Activated CD8-positive, alpha-beta T cell treated with anti-CD3 and anti-CD28 coated beads for 36 hours (primary cell): Measurements from ENCODE around the gene MFAP4. TPM values are rescaled to one million over a fixed set of nuclear protein-coding genes. Genes with fewer than 3 reads are reported as not detected.

Source experiments
- ATAC-seq: fragments of 200-7000 bp; cut with Tn5 transposase; one replicate; pipeline ENCODE4 v1.10.0; 2021; ENCODE audit warnings: mild to moderate bottlenecking, moderate library complexity
- CTCF ChIA-PET: fragments of 350-600 bp; sonication (Branson Sonifier 250); formaldehyde crosslinking; loops from one replicate; lab custom pipeline; 2021; ENCODE audit warnings: antibody characterized with exemption; lab: Charles Lee
- POLR2A ChIA-PET: fragments of 350-600 bp; sonication (Branson Sonifier 250); formaldehyde crosslinking; loops from one replicate; lab custom pipeline; 2021; ENCODE audit warnings: antibody characterized with exemption; lab: Charles Lee
- DNase-seq: peaks from one replicate; pipeline ENCODE4 v3.0.0-alpha.2; 2020
- H3K27ac Mint-ChIP-seq: one replicate; pipeline ENCODE4 v1.8.0; 2021; ENCODE audit warnings: mild to moderate bottlenecking, mixed read lengths
- H3K27me3 Mint-ChIP-seq: one replicate; pipeline ENCODE4 v1.8.0; 2021; ENCODE audit warnings: mixed read lengths
- H3K36me3 Mint-ChIP-seq: one replicate; pipeline ENCODE4 v1.8.0; 2021; ENCODE audit warnings: low read depth, mixed read lengths
- H3K4me1 Mint-ChIP-seq: one replicate; pipeline ENCODE4 v1.8.0; 2021; ENCODE audit warnings: low read depth, mixed read lengths
- H3K4me3 Mint-ChIP-seq: one replicate; pipeline ENCODE4 v1.8.0; 2021; ENCODE audit warnings: mild to moderate bottlenecking, moderate library complexity, mixed read lengths
- H3K9me3 Mint-ChIP-seq: one replicate; pipeline ENCODE4 v1.8.0; 2021; ENCODE audit warnings: mixed read lengths
- intact Hi-C: fragments of 100-400 bp; cut with micrococcal nuclease; formaldehyde crosslinking; loops from one replicate; pipeline ENCODE4 v1.10.0; 2022
- total RNA-seq, 2 experiments: library from RNA; stranded (reverse); gene quantifications; one replicate each; pipeline ENCODE4 v1.2.3, GENCODE V29; 2021
- TF ChIP-seq, protein P1 (sequence below): fragments of 200-600 bp; IDR thresholded peaks from one replicate; pipeline ENCODE4 v1.8.0; 2022; ENCODE audit warnings: antibody characterized with exemption, mild to moderate bottlenecking

The MFAP4 gene
- total RNA-seq, 2 experiments from 2014 or later: 0.47 to 0.70 TPM

DNA sequence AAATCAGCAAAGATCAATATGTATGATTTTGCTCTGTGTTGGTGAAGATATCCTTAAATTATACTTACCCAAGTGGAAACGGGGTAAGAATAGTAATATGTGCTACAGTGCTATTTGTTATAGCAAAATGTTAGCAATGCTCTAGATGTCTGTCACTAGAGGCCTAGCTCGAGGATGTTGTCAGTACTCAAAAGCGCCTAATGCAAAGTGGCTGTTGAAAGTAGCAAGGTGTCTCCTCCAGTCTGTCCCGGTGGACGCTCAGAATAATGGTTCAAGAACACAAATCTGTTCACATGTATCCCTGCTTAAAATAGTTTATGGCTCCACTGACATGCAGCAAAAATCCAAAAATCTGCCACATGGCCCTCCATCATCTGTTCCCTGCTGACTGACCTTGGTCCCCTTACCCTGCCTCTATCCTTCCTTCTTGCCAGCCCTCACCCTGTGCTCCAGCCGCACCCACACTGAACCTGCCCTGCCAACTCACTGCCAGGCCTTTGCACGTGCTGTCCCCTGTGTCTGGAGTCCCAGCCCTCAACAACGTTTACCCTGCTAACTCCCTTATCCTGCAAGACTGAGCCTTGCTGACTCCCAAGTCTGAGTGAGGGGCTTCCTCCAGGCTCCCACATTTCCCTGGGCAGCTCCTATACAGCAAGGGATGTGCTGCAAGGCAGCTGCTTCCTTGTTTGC lies 14.5 kb upstream of the MFAP4 start:
- ChIA-PET CTCF (interaction anchor here (1.1 to 1.5 kb wide), 3 partner anchors 38 to 46 kb away, joined by 3 to 4 read pairs (median 3); partner anchors contain the start of gene B9D1), POLR2A (interaction anchor here (0.7 kb wide), 1 partner anchor 11 kb away, joined by 3 read pairs; no protein-coding TSS in a partner anchor)
- no peak for ATAC-seq

DNA sequence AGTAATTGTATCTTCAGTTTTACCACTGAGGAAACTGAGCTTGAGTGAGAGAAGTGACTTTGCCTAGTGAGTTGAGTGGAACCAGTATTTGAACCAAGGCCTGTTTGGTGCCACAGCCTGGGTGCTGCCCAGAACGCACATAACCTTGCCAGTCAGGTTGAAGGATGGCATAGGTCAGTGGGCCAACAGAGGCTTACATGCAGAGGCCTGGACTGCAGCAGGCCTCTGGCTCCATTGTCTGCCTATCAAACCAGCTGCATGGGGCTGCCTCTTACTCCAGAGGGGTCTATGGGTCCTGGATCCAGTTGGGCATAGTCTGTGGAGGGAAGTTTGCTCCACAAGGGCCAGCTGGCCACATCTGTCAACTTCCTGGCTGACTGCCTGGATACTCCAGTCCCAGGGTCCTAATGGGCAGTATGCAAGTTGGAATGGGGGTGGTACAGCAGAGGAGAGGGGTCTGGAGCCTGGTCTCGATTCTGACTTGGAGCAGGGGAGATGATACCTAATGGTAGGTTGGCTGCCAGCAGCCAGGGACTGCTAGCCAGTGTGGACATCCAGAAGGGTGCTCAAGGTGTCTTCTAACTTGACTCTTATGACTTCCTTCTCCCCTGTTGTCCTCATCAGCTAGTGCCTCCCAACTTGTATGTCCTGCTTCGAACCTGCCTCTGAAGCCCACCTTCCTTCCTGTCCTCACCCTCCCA lies 12.9 kb upstream of the MFAP4 start:
- H3K27me3 Mint-ChIP-seq: no peaks in the 10 kb centered on the region
- no peaks in the 10 kb centered on the region for H3K9me3 Mint-ChIP-seq
- H3K4me3 Mint-ChIP-seq: no peak overlapping the region
- TF ChIP-seq, protein P1, sequence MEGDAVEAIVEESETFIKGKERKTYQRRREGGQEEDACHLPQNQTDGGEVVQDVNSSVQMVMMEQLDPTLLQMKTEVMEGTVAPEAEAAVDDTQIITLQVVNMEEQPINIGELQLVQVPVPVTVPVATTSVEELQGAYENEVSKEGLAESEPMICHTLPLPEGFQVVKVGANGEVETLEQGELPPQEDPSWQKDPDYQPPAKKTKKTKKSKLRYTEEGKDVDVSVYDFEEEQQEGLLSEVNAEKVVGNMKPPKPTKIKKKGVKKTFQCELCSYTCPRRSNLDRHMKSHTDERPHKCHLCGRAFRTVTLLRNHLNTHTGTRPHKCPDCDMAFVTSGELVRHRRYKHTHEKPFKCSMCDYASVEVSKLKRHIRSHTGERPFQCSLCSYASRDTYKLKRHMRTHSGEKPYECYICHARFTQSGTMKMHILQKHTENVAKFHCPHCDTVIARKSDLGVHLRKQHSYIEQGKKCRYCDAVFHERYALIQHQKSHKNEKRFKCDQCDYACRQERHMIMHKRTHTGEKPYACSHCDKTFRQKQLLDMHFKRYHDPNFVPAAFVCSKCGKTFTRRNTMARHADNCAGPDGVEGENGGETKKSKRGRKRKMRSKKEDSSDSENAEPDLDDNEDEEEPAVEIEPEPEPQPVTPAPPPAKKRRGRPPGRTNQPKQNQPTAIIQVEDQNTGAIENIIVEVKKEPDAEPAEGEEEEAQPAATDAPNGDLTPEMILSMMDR: no peak
- no peak overlapping the region for H3K27ac Mint-ChIP-seq
- intact Hi-C loops: no loop called here
- no peaks in the 10 kb centered on the region for H3K4me1 Mint-ChIP-seq
- DNase-seq (no peak), ATAC-seq (no peak)
- no peaks in the 10 kb centered on the region for H3K36me3 Mint-ChIP-seq
- POLR2A ChIA-PET: interaction anchor here (1.4 kb wide), 1 partner anchor 21 kb away, joined by 4 read pairs; the partner anchor contains the start of gene MAPK7
- CTCF ChIA-PET: interaction anchor here (1.5 kb wide), 1 partner anchor 37 kb away, joined by 4 read pairs; the partner anchor contains the start of gene B9D1

More for the DNA sequence above, 14.5 kb upstream of the MFAP4 start:
- Mint-ChIP-seq H3K36me3 (no peaks in the 10 kb centered on the region), H3K27ac (no peak overlapping the region), H3K27me3 (no peaks in the 10 kb centered on the region), H3K4me1 (no peaks in the 10 kb centered on the region), H3K4me3 (no peak overlapping the region), H3K9me3 (no peaks in the 10 kb centered on the region)
- no peak for DNase-seq
- intact Hi-C loops: no loop called here
- TF ChIP-seq, protein P1: no peak

DNA sequence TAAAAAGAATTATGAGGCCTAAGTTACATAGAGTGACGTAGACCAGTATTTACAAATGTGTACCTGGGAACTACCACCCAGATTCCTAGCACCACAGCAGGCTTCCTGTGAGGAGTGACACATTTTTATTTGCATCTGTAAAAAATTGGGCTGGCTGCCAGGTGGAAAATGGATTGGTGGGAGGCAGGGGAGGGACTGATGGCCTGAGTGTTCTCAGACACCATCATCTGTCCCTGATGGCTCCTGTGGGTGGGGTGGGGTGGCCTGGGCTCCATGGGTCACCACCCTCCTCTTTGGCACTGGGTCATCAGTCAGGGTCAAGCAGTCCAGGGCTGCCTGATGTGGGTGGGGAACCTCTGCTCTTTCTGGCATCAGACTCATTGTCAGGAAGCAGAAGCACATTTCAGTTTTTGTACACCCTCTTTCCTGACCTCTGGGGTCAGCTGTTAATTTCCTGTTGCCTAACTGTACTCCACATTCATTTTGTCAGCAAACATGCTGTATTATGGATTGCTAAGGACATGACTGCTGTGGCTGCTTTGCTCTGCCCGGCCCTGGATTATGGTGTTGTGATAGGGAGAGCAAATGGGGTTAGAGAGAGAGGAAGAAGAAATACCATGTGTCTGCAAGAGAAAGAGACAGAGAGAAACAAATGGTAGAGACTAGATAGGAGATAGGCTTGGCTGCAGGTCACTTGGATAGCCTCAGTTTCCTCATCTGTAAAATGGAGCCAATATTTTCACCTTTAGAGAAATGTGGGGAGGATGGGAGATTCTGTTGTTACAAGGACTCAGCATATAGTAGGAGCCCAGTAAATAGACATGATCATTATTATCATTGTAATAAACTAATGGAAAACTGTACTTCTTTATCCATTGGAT lies 11.6 kb upstream of the MFAP4 start:
- TF ChIP-seq, protein P1: no peak
- DNase-seq: no peak
- intact Hi-C loops: no loop called here
- ATAC-seq: no peak
- Mint-ChIP-seq H3K4me1 (no peaks in the 10 kb centered on the region), H3K27me3 (no peaks in the 10 kb centered on the region), H3K9me3 (no peaks in the 10 kb centered on the region), H3K27ac (no peak overlapping the region), H3K36me3 (no peaks in the 10 kb centered on the region), H3K4me3 (no peak overlapping the region)
- ChIA-PET CTCF (no interaction called here), POLR2A (interaction anchor here (0.5 to 1.4 kb wide), 2 partner anchors 20 to 25 kb away, joined by 3 to 4 read pairs; partner anchors contain the start of gene MAPK7)

DNA sequence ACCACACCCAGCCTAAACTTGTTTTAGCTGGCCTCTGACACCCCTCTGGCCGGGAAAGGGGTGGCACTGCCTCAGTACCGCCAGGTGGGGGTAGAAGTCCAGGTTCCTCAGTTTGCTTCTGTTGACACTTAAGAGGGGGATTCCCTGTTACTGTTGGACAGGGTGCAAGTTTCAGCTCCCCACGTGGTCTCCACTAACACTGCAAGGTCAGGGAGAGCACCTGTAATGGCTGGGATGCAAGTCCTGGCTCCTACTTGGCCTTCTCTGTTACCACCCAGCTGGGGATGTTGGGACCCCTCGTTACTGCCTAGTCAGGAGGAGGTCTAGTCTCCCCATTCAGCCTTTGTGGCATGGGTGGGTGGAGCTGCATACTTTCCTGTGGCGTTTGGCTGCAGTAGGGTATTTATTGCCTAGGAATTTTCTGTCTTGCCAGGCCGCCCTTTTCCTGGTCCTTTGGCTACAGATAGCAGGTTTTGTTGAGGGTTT lies 10.6 kb upstream of the MFAP4 start:
- CTCF ChIA-PET: interaction anchor here (0.7 kb wide), 1 partner anchor 50 kb away, joined by 3 read pairs; no protein-coding TSS in a partner anchor
- Mint-ChIP-seq H3K27me3 (no peaks in the 10 kb centered on the region), H3K4me3 (no peak overlapping the region), H3K9me3 (no peaks in the 10 kb centered on the region), H3K36me3 (no peaks in the 10 kb centered on the region), H3K4me1 (no peaks in the 10 kb centered on the region), H3K27ac (no peak overlapping the region)
- POLR2A ChIA-PET: interaction anchor here (0.5 kb wide), 1 partner anchor 24 kb away, joined by 3 read pairs; no protein-coding TSS in a partner anchor
- intact Hi-C loops: no loop called here
- DNase-seq (no peak), ATAC-seq (no peak)
- TF ChIP-seq, protein P1: no peak
